ENCODE data around the gene GET3. TPM values are rescaled to one million over a fixed set of nuclear protein-coding genes. Genes with fewer than 3 reads are reported as not detected.
"Not testable (repeated sequence)": the region's sequence is repeated elsewhere in the genome, so short reads cannot be mapped to it uniquely, and the experiment has no call there.

The GET3 gene
- total and polyA plus RNA-seq, 7 experiments from 2014 or later = 22.6 to 60.3 (median 32.0) TPM

- peaks cover 0 to 4% (median 0%) of the 10 kb centered on the region in 5 donors for H3K36me3 Mint-ChIP-seq
- Histone ChIP-seq H3K4me1 (ENCODE audit: control insufficient read depth in 2 of 2, insufficient read depth in 2 of 2, low read length in 2 of 2) (peaks cover 9 to 11% of the 10 kb centered on the region in 2 donors), H3K27me3 (ENCODE audit: control insufficient read depth in 2 of 2, insufficient read depth in 2 of 2, low read length in 2 of 2) (no peaks in the 10 kb centered on the region), H3K4me3 (ENCODE audit: low read length) (peak overlapping the region; percentile 98), H3K27ac (ENCODE audit: low read depth, low read length) (no peak overlapping the region), H3K9me3 (ENCODE audit: control insufficient read depth in 2 of 3, low read length in 3 of 3) (no peaks in the 10 kb centered on the region), H3K36me3 (ENCODE audit: control insufficient read depth in 2 of 3, insufficient read depth in 3 of 3, low read length in 3 of 3) (peaks cover 0 to 8% (median 0%) of the 10 kb centered on the region in 3 experiments)
- ChIA-PET POLR2A (interaction anchor here (0.7 to 3.7 kb wide), 6 partner anchors 15 to 97 kb away, joined by 3 to 21 read pairs (median 12); partner anchors contain the start of genes DHPS, JUNB, TNPO2 and TRIR), CTCF (interaction anchor here (1.2 to 1.3 kb wide), 2 partner anchors 21 to 25 kb away, joined by 3 read pairs; no protein-coding TSS in a partner anchor)
- H3K4me1 Mint-ChIP-seq = peaks cover 0 to 15% (median 12%) of the 10 kb centered on the region in 7 donors
- DNase-seq = no peak
- no peaks in the 10 kb centered on the region for H3K27me3 Mint-ChIP-seq
- no peak for ATAC-seq
- peak overlapping the region in 4 of 9 donors; percentile 49 to 84 (median 52) for H3K27ac Mint-ChIP-seq
- peak overlapping the region; percentile 65 to 95 (median 88) for H3K4me3 Mint-ChIP-seq
- H3K9me3 Mint-ChIP-seq = peaks cover 0 to 4% (median 0%) of the 10 kb centered on the region in 11 donors
- intact Hi-C loops (cut with micrococcal nuclease) = no loop called here
These were observed 41.8 kb upstream of the GET3 start for GRCh38 chr19:12695514-12695913.

GRCh38 chr19:12695997-12696365 is 41.3 kb upstream of the GET3 start:
- Mint-ChIP-seq H3K4me3 (peak overlapping the region; percentile 86 to 95 (median 91)), H3K9me3 (peaks cover 0 to 4% (median 0%) of the 10 kb centered on the region in 11 donors), H3K27me3 (no peaks in the 10 kb centered on the region), H3K4me1 (peaks cover 0 to 15% (median 12%) of the 10 kb centered on the region in 7 donors), H3K36me3 (peaks cover 0 to 4% (median 0%) of the 10 kb centered on the region in 5 donors), H3K27ac (peak overlapping the region in 7 of 9 donors; percentile 52 to 97 (median 97))
- ATAC-seq (peak; percentile 16), DNase-seq (no peak)
- ChIA-PET CTCF (interaction anchor here (1.2 kb wide), 1 partner anchor 25 kb away, joined by 3 read pairs; no protein-coding TSS in a partner anchor), POLR2A (interaction anchor here (0.8 to 3.7 kb wide), 13 partner anchors 9 to 128 kb away, joined by 3 to 21 read pairs (median 6); partner anchors contain the start of genes DHPS, JUNB, TNPO2 and TRIR)
- intact Hi-C loops (cut with micrococcal nuclease) = loop anchor here (1.0 to 2.0 kb wide), 4 partner anchors 15 to 41 kb away; partner anchors contain the start of genes DHPS (in 2 of the 2) and GET3 (in 2 of the 2)
- Histone ChIP-seq H3K36me3 (ENCODE audit: control insufficient read depth in 2 of 3, insufficient read depth in 3 of 3, low read length in 3 of 3) (peaks cover 0 to 13% (median 0%) of the 10 kb centered on the region in 3 experiments), H3K9me3 (ENCODE audit: control insufficient read depth in 2 of 3, low read length in 3 of 3) (no peaks in the 10 kb centered on the region), H3K27me3 (ENCODE audit: control insufficient read depth in 2 of 2, insufficient read depth in 2 of 2, low read length in 2 of 2) (no peaks in the 10 kb centered on the region), H3K4me3 (ENCODE audit: low read length) (peak overlapping the region; percentile 98), H3K4me1 (ENCODE audit: control insufficient read depth in 2 of 2, insufficient read depth in 2 of 2, low read length in 2 of 2) (peaks cover 9 to 11% of the 10 kb centered on the region in 2 donors), H3K27ac (ENCODE audit: low read depth, low read length) (peak overlapping the region; percentile 82)

- H3K4me1 ChIP-seq (ENCODE audit: control insufficient read depth in 2 of 2, insufficient read depth in 2 of 2, low read length in 2 of 2) = peaks cover 9 to 11% of the 10 kb centered on the region in 2 donors
- ChIA-PET CTCF (interaction anchor here (0.9 to 1.2 kb wide), 2 partner anchors 24 to 1314 kb away, joined by 3 read pairs; no protein-coding TSS in a partner anchor), POLR2A (interaction anchor here (0.6 to 3.7 kb wide), 19 partner anchors 8 to 145 kb away, joined by 3 to 21 read pairs (median 4); partner anchors contain the start of genes DHPS, GET3, JUNB and TNPO2)
- H3K4me1 Mint-ChIP-seq = peaks cover 0 to 15% (median 12%) of the 10 kb centered on the region in 7 donors
- H3K36me3 Mint-ChIP-seq = peaks cover 0 to 4% (median 0%) of the 10 kb centered on the region in 5 donors
- H3K9me3 ChIP-seq (ENCODE audit: control insufficient read depth in 2 of 3, low read length in 3 of 3) = no peaks in the 10 kb centered on the region
- peaks cover 0 to 20% (median 4%) of the 10 kb centered on the region in 3 experiments for H3K36me3 ChIP-seq (ENCODE audit: control insufficient read depth in 2 of 3, insufficient read depth in 3 of 3, low read length in 3 of 3)
- no peaks in the 10 kb centered on the region for H3K27me3 Mint-ChIP-seq
- H3K27ac Mint-ChIP-seq = peak within 1 kb of the TSS; percentile 90 to 97 (median 97)
- ATAC-seq (peak; percentile 97), DNase-seq (peak; percentile 88 to 97 (median 95))
- peaks cover 0 to 4% (median 0%) of the 10 kb centered on the region in 11 donors for H3K9me3 Mint-ChIP-seq
- no peaks in the 10 kb centered on the region for H3K27me3 ChIP-seq (ENCODE audit: control insufficient read depth in 2 of 2, insufficient read depth in 2 of 2, low read length in 2 of 2)
- H3K27ac ChIP-seq (ENCODE audit: low read depth, low read length) = peak within 1 kb of the TSS; percentile 82
- peak within 1 kb of the TSS; percentile 86 to 95 (median 91) for H3K4me3 Mint-ChIP-seq
- H3K4me3 ChIP-seq (ENCODE audit: low read length) = peak within 1 kb of the TSS; percentile 98
- intact Hi-C loops (cut with micrococcal nuclease) = loop anchor here (1.0 to 2.0 kb wide), 4 partner anchors 15 to 41 kb away; partner anchors contain the start of genes DHPS (in 2 of the 2) and GET3 (in 2 of the 2)
These were observed 40.6 kb upstream of the GET3 start, which contains the start of gene FBXW9 for GRCh38 chr19:12696366-12697335. FBXW9 (minus strand) TSS chr19:12696631; CDS start chr19:12696581, 50 bp downstream.

GRCh38 chr19:12697425-12697824 is 39.9 kb upstream of the GET3 start:
- H3K27me3 Mint-ChIP-seq; H3K9me3 Mint-ChIP-seq; H3K27me3 ChIP-seq (ENCODE audit: control insufficient read depth in 2 of 2, insufficient read depth in 2 of 2, low read length in 2 of 2); H3K4me3 ChIP-seq (ENCODE audit: low read length); H3K36me3 Mint-ChIP-seq; DNase-seq; H3K9me3 ChIP-seq (ENCODE audit: control insufficient read depth in 2 of 3, low read length in 3 of 3); ATAC-seq: not testable (repeated sequence)
- intact Hi-C loops (cut with micrococcal nuclease) = loop anchor here in 1 of 2 donors (2.0 kb wide), 1 partner anchor 39 kb away; the partner anchor contains the start of gene GET3
- H3K4me3 Mint-ChIP-seq = peak overlapping the region in 5 of 10 donors; percentile 4 to 86 (median 40)
- H3K27ac Mint-ChIP-seq = peak overlapping the region in 5 of 9 donors; percentile 17 to 97 (median 49)
- ChIA-PET CTCF (interaction anchor here (0.9 kb wide), 1 partner anchor 1315 kb away, joined by 3 read pairs; no protein-coding TSS in a partner anchor), POLR2A (interaction anchor here (0.6 to 3.7 kb wide), 14 partner anchors 7 to 1974 kb away, joined by 3 to 21 read pairs (median 6); partner anchors contain the start of genes DHPS, GET3, JUNB and TNPO2)
- Histone ChIP-seq H3K36me3 (ENCODE audit: control insufficient read depth in 2 of 3, insufficient read depth in 3 of 3, low read length in 3 of 3) (peaks cover 0 to 28% (median 6%) of the 10 kb centered on the region in 3 experiments), H3K27ac (ENCODE audit: low read depth, low read length) (peak overlapping the region; percentile 82), H3K4me1 (ENCODE audit: control insufficient read depth in 2 of 2, insufficient read depth in 2 of 2, low read length in 2 of 2) (peaks cover 9 to 11% of the 10 kb centered on the region in 2 donors)
- peaks cover 0 to 15% (median 12%) of the 10 kb centered on the region in 7 donors for H3K4me1 Mint-ChIP-seq

GRCh38 chr19:12698138-12698537 is 39.2 kb upstream of the GET3 start:
- DNase-seq (no peak), ATAC-seq (no peak)
- Histone ChIP-seq H3K27me3 (ENCODE audit: control insufficient read depth in 2 of 2, insufficient read depth in 2 of 2, low read length in 2 of 2) (no peaks in the 10 kb centered on the region), H3K27ac (ENCODE audit: low read depth, low read length) (no peak overlapping the region), H3K4me3 (ENCODE audit: low read length) (no peak overlapping the region), H3K9me3 (ENCODE audit: control insufficient read depth in 2 of 3, low read length in 3 of 3) (no peaks in the 10 kb centered on the region), H3K36me3 (ENCODE audit: control insufficient read depth in 2 of 3, insufficient read depth in 3 of 3, low read length in 3 of 3) (peaks cover 0 to 35% (median 6%) of the 10 kb centered on the region in 3 experiments), H3K4me1 (ENCODE audit: control insufficient read depth in 2 of 2, insufficient read depth in 2 of 2, low read length in 2 of 2) (peaks cover 9 to 11% of the 10 kb centered on the region in 2 donors)
- ChIA-PET CTCF (no interaction called here), POLR2A (interaction anchor here (0.6 to 3.7 kb wide), 3 partner anchors 17 to 1975 kb away, joined by 6 to 19 read pairs (median 11); partner anchors contain the start of genes DHPS and TRIR)
- intact Hi-C loops (cut with micrococcal nuclease) = no loop called here
- H3K36me3 Mint-ChIP-seq = peaks cover 0 to 7% (median 3%) of the 10 kb centered on the region in 5 donors
- H3K4me1 Mint-ChIP-seq = peaks cover 0 to 15% (median 12%) of the 10 kb centered on the region in 7 donors
- H3K27ac Mint-ChIP-seq = peak overlapping the region in 8 of 9 donors; percentile 39 to 89 (median 76)
- H3K27me3 Mint-ChIP-seq = no peaks in the 10 kb centered on the region
- peak overlapping the region; percentile 45 to 86 (median 67) for H3K4me3 Mint-ChIP-seq
- H3K9me3 Mint-ChIP-seq = peaks cover 0 to 4% (median 0%) of the 10 kb centered on the region in 11 donors
